HuH-7.5 (cell line): ENCODE data around the gene DPP8.
"Not testable (repeated sequence)": the region's sequence is repeated elsewhere in the genome, so short reads cannot be mapped to it uniquely, and the experiment has no call there.

Experiments used
- DNase-seq: peaks from one replicate; pipeline ENCODE4 v3.0.0; 2011; ENCODE audit warnings: low spot score

DPP8 gene

DNA sequence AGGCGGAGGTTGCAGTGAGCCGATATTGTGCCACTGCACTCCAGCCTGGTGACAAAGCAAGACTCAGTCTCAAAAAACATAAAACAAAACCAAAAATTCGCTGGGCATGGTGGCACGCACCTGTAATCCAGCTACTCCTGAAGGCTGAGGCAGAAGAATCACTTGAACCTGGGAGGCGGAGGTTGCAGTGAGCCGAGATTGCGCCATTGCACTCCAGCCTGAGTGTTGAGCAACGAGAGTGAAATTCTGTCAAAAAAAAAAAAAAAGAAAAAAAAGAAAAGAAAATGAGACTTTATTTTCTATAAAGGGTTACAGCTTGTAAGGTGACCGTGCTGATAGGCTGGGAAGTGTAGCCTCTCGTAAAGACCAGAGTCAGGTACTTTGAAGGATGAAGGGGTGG lies 6.7 kb upstream of the DPP8 start:
- no peak for DNase-seq

DNA sequence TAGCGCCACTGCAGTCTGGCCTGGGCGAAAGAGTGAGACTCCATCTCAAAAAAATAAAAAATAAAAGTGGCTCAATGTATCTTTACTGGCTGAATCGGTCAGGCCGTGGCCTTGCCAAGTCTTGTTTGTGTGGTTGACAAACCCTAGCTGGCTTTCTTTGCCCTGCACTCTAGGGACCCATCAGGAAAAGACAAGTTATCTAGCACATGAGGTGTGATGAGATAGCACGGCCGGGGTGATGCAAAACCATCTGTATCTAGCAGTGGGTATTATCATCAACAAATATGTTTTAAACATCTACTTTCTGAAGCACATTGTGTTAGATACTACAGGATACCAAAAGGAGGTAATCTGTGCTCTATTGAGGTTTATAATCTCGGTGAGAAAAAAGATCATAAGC lies 3.9 kb upstream of the DPP8 start:
- no peak for DNase-seq

DNA sequence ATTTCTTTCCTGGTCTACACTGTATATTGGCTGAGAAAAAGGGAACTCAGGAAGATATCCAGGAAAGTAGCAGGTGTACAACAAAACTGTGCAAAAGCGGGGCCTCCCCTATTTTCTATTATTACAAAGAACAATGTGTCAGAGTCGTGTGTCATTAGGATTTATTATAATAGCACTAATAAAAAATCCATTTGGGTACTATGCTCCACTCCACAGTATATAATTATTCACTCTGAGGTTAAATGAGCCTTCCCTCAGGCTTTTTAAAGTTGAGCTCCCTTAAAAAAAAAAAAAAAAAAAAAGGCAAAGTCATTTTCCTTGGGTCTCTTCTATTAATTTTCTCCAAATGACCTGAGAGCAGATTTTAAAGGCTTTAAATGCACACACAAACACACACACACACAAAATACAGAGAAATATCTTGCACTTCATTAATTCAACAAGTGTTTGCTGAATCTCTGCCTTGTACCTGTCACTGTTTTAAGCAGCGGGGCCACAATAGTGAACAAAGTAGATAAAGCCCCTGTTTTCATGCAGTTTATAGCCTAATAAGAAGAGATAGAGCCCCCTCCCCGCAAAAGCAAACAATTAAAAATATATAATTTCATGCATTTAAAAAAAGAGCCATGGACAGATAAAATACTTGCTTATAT lies 1.3 kb upstream of the DPP8 start:
- no peak for DNase-seq

DNA sequence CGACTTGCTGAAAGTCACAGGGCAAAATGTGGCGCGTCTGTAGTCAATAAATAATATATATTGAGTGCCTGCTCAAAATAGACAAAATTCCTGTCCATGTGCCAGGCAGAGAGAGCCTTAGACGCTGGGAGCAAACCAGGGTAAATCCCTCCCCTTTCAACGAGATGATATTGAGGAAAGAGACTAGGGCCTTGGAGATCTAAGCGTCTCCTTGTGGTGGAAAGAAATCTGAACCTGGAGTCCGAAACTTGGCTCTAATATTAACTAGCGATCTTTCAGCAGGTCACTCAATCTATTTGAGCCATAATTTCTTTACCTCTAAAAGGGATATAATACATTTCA lies 348 bp upstream of the DPP8 start:
- no peak for DNase-seq

DNA sequence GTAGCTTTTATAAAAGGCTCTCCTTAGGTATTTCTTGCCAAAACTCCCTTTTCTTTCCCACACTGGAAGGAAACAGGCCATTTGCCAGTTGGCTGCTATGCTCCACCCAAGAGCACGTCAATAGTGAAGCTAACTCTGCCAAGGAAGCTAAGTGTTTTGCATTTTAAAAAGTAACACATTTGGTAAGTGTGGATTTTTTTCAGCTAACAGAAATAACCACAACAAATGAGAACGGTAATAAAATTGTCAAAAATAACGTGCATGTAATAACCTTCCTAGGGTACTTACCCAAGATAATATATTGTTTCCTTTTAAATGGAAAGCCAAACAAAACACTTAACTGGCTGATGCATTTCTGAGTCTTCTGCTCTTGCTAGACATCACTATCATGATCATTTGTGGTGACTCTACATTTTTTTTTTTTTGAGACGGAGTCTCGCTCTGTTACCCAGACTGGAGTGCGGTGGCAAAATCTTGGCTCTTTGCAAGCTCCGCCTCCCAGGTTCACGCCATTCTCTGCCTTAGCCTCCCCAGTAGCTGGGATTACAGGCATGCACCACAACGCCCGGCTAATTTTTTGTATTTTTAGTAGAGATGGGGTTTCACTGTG lies 4.6 kb downstream of the DPP8 start:
- no peak for DNase-seq

DNA sequence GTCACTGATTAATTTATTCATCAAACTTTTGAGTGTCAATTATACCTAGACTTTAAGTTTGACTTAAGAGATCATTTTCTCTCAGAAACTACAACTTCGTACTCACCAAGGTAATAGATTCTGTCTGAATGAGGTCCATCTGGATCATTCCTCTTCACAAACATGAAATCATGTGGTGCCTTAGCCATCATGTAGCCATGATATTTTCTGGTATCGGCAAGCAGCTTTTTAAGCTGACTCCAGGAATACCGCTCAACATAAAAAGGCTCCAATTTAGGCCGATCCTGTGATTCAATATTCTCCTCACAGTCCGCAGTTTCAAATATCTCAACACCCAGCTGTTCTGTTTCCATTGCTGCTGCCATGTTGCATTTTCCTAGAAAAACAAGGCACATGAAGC lies 5.3 kb downstream of the DPP8 start:
- DNase-seq, result no peak

DNA sequence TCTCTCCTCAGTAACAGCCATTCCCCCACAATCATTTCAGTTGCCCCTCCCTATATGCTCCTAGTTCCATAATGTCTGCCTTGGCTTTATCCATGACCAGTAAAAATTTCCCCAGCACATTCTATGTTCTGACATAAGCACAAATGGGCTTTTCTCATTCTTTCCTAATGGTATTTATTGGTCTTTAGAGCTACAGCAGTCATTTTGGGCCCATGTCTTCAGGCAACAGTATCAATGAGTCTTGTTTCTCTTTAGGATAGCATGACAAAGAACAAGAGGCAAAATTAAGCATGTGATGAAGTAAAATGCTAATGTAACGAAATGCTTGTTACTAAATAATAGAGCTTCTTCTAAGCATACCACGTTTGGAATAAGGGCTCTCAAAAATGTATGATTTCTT lies 8.2 kb downstream of the DPP8 start:
- DNase-seq, result no peak

DNA sequence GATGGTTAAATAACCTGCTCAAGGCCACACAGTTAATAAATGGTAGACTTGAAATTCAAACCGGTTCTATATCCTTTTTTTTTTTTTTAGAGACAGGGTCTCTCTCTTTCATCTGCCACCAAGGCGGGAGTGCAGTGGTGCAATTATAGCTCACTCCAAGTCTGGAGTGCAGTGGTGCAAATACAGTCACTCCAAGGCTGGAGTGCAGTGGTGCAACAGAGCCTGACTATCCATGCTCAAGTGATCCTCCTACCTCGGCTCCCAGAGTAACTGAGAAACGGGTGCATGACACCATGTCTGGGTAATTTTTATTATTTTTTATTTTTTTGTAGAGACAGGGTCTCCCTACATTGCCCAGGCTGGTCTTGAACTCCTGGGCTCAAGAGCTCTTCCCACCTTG lies 23.4 kb downstream of the DPP8 start:
- DNase-seq, result no peak

DNA sequence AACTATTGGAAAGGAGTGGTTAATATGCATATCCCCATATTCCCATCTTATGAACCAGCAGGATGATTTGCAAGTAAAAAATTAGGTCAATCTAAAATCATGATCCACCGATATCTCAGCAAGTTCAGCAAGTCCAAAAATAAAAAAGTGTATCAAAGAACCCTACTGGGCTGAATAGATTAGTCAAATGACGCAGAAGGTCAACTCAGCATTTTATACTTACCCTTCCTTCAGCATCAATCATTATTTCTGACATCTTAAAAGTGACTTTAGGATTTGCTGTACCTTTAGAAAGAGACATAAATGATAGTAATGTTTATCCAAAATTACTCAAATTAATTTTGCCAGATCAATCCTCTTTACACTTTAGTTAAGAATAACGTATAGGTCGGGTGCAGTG lies 32.6 kb downstream of the DPP8 start:
- no peak for DNase-seq

DNA sequence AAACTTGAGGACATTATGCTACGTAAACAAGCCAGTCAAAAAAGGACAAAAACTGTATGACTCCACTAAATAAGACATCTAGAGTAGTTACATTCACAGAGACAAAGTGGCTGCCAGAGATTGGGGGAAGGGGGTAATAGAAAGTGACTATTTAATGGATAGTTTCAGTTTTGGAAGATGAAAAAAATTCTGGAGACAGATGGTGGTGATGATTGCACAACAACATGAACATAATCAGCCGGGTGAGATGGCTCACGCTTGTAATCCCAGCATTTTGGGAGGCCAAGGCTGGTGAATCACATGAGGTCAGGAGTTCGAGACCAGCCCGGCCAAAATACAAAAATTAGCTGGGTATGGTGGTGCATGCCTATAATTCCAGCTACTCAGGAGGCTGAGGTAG lies 40.6 kb downstream of the DPP8 start:
- no peak for DNase-seq

DNA sequence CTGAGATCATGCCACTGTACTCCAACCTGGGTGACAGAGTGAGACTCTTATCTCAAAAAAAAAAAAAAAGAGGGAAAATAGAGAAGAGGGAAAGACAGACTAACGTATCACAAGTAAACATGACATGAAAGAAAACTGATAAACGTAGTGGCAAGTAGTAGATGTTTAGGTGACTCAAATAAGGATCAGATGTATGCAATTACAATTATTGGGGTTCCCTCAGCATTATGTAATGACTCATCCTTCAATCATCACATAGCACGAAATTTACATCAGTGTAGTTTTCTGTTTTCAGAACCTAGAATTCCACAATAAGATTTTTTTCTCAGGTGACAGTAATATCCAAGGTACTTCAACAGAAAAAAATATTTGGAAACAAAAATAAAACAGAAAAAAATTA lies 46.6 kb downstream of the DPP8 start:
- no peak for DNase-seq

DNA sequence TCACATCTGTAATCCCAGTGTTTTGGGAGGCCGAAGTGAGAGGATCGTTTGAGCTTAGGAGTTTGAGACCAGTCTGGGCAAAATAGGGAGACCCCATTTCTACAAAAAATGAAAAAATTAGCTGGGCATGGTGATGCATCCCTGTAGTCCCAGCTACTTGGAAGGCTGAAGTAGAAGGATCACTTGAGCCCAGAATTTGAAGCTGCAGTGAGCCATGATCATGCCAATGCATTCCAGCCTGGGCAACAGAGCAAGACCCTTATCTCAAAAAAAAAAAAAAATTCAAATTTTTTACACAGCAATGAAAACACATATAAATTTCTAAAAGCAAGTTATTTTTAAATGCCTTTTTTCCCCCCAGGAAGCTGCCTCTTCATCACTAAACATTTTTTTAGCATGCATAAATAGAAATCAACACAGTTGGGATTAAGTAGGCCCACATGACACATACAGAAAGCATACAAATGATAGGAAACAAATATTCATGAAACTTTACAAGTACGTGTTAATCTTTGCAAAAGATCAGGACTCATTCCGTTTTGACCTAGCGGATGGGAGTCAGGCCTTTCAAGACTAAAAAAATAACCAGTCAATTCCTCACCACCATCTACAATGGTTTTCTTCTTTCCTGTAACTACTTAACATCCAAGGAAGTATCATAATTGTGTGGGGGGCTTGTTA lies 49.1 kb downstream of the DPP8 start:
- no peak for DNase-seq

DNA sequence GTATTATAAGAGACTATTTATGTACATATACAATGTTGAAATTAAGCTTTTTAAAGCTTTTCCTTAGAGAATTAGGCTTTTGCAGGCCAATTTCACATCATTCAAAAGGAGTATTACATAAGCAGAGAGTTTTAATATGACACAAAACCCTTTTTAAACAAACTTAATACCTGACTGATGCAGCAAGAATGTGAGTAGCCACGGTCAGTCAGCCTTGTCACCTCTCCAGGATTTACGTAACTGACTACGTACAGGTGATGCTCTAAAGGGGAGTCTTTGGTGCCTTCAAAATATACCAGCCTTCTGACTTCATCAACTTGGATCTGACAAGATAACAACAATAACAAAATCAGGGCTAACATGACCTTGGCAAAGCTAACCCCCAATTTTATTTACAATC lies 50.6 kb downstream of the DPP8 start:
- no peak for DNase-seq

DNA sequence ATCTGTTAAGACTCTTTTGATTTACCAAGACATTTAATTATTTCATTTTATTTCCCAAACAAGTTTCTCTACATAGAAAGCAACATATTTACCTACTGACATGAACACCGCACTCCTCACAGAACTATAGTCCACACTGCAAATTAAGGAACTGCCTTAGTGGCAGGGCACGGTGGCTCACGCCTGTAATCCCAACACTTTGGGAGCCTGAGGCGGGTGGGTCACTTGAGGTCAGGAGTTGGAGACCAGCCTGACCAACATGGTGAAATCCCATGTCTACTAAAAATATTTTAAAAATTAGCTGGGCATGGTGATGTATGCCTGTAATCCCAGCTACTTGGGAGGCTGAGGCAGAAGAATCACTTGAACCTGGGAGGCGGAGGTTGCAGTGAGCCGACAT lies 54.4 kb downstream of the DPP8 start:
- not testable (repeated sequence) for DNase-seq

DNA sequence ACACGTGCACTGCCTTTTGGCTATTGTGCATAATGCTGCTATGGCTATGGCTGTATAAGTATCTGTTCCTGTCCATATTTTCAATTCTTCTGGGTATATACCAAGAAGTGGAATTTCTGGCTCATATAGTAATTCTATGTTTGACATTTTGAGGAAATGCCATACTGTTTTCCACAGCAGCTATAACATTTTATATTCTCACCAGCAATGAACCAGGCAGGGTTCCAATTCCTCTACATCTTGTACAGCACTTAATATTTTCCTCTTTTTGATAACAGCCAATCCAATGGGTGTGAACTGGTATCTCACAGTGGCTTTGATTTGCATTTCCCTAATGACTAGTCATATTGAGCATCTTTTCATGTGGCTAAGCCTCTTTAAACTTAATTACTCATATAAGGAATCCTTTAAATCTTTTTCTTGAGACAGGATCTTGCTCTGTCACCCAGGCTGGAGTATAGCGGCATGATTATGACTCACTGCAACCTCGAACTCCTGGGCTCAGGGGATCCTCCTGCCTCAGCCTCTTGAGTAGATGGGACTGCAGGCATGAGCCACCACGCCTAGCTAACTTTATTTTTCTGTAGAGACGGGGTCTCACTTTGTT lies 56.6 kb downstream of the DPP8 start:
- no peak for DNase-seq

DNA sequence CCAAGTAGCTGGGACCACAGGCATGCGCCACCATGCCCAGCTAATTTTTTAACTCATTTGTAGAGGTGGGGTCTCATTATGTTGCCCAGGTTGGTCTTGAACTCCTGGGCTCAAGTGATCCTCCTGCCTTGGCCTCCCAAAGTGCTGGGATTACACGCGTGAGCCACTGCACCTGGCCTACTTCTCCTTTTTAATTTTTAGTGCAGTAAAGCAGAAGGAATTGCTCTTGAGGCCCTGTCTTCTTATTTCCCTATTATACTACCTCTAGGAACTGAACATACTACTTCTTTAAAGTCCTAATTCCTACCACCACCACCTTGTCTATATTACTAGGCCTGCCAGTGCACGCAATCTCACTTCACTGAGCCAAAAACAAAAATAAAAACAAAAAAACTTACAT lies 62.2 kb downstream of the DPP8 start:
- DNase-seq, result not testable (repeated sequence)

DNA sequence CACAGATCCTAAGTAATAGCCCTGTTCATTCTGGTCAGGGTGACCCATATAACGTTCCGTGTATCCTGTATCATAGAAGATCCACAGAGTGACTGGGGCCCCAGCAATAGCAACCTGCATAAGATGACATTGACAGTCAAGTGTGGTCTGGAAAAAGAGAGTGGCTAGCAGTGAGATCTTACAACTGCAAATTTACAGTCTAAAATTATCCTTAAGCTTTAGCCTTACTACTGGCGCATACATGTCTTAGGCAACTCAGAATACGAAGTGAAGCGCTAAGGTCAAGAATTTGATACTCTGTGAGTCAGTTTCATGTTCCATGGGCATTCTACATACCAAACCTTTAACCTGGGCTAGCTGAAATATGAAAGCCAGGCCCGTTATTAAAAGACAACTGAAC lies 65.5 kb downstream of the DPP8 start:
- no peak for DNase-seq

DNA sequence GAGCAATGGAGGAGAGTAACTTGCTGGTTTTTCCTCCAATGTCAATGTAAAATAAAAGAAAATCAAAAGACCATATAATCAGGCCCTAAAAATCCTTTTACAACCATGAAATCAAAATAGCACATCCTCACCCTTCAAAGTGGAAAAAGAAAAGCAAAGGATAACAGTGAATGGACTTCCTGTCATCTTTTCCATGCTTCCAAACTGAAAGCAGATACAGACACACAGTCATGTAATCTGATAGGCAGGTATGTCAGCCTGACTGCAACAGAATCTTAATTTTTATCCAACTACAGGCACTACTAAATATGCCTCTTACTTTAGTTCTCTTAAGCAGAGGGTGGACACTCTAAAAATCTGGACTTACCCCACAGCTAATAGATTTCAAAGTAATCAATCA lies 66.9 kb downstream of the DPP8 start:
- DNase-seq, result no peak

DNA sequence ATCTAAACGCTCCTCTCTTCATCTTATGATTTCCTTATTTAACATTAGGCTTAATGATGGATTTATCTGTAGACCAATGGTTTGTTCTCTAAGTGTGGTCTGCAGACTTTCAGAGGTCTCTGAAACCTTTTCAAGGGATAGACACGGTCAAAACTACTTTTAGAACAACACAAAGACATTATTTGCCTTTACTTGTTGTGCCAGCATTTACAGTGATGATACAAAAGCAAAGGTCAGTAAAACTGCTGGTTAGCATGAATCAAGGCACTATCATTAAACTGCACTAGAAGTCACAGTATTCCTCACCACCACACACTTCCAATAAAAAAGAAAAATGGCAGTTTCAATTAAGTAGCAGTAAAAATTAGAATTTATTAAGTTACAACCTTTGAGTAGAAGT lies 70.3 kb downstream of the DPP8 start:
- no peak for DNase-seq

DNA sequence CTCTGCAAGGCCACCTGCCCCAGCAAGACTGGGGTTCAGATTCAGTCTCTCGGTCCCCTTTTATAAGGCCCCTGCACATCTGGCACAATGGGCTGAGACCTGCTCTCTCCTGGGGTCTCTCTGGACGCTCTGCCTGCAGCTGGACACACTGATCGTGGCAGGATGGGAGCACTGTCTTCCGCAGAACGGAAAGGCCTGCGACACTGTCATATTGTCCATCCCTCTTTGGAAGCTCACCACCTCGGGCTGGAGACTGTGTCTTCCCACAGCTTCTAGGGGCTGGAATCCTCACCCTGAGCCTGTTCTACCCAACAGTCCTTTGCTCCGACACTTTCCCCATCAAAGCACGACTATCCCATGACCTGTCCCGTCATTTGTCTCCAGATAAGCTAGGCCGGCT lies 83.3 kb downstream of the DPP8 start:
- DNase-seq, result no peak

DNA sequence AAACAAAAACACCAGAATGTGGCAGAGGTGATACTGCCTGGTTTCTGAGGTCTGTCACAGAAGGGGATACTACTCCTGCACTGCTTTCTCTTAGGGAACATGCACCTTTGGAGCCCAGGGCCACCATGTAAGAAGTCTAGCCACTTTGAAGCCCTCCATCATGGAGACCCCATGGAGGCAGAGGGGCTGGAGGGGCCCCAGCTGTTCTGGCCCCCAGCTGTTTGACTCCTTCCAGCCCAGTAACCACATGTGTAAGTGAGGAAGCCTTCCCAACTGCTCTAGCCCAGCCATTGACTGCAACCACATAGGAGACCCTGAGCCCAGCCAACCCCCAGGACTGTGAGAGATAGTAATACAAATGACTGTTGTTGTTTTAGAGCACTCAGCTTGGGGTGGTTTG lies 85.8 kb downstream of the DPP8 start:
- no peak for DNase-seq

DNA sequence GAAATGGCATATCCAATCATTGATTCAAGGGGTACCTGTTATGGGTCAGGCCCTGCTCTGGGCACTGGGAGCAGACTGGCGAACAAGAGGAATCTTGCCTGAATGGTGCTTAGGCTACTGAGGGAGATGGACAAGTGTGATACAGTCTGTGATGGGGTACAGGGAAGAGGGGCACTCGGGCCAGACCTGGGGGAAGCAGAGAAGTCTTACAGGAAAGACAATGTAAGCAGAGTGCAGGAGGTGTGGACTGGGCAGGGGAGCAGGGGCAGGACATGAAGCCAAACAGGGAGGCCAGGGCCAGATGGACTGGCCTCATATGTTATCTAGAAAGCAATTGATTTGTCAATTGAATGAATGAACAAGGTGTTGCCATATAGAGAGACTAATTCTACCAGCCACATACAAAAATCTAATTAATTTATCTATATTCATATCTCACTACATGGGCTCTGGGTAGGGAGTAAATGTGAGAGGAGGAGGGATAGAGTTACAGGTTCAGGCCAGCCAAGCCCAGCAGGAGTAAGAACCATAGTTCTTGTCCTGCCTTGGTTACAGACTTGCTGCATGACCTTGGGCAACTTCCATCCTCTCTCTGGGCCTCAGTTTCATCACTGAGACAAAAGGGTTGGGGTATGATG lies 91.2 kb downstream of the DPP8 start:
- DNase-seq, result no peak

DNA sequence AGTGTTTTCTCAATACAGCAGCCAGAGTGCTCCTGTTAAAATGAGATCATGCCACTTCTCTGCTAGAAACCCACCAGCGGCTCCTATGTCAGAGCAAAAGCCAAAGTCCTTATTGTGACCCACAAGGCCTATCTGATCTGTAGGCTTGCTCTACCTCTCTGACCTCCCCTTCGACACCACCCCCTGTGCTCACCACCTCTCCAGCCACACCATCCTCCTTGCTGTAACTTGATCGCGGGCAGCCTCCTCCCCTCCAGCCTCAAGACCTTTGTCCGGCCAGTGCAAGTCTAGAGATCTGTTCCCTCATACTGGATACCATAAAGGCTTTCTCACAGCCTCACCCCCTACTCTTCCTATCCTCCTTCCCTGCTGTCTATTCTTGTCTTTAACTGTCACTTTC lies 92.8 kb downstream of the DPP8 start:
- DNase-seq, result no peak
